LNCAP (cell line): ENCODE data around the gene NNMT.

ENCODE experiments used
- CTCF ChIP-seq: fragments of 450-650 bp; IDR thresholded peaks from 2 replicates; pipeline ENCODE4 v1.5.1; 2017; ENCODE audit warnings: mild to moderate bottlenecking

NNMT gene

GRCh38 chr11:114295676-114296604 lies at the start of gene NNMT:
Gene NNMT, plus strand, starts transcription at chr11:114296399. Its CDS starts 158 bp downstream, at chr11:114296557.
- no peak for TF ChIP-seq CTCF

GRCh38 chr11:114247070-114247789 lies 49.0 kb upstream of the NNMT start:
- no peak for TF ChIP-seq CTCF

GRCh38 chr11:114250180-114250579 lies 46.0 kb upstream of the NNMT start:
- no peak for TF ChIP-seq CTCF

GRCh38 chr11:114250993-114251814 lies 45.0 kb upstream of the NNMT start:
- TF ChIP-seq CTCF = no peak

- no peak for TF ChIP-seq CTCF
Measured at GRCh38 chr11:114251815-114252337, 44.3 kb upstream of the NNMT start.

- no peak for TF ChIP-seq CTCF
Measured at GRCh38 chr11:114252767-114253166, 43.4 kb upstream of the NNMT start.

- TF ChIP-seq CTCF = no peak
Measured at GRCh38 chr11:114253771-114254170, 42.4 kb upstream of the NNMT start.
